Testis (tissue), 3 donors: ENCODE measurements around the gene BLOC1S3. TPM values are rescaled to one million over a fixed set of nuclear protein-coding genes. Genes with fewer than 3 reads are reported as not detected.
A peak's percentile ranks its signal among the peaks of the same experiment; 100 is the strongest.

Experiments
- DNase-seq: peaks from one replicate; pipeline ENCODE4 v3.0.0-alpha.2; 2019
- H3K27ac ChIP-seq, 2 donors: fragments of 200-600 bp; sonication (generic); one replicate each; pipeline ENCODE4 v1.5.1; 2019
- H3K27me3 ChIP-seq: fragments of 200-600 bp; sonication (generic); one replicate; pipeline ENCODE4 v1.5.1; 2019
- H3K36me3 ChIP-seq: fragments of 200-600 bp; sonication (generic); one replicate; pipeline ENCODE4 v1.5.1; 2017; ENCODE audit warnings: low read depth; ENCODE audit errors: missing control alignments
- H3K4me1 ChIP-seq: fragments of 200-600 bp; sonication (generic); one replicate; pipeline ENCODE4 v1.5.1; 2019
- H3K4me3 ChIP-seq, 2 donors: fragments of 200-600 bp; sonication (generic); one replicate each; pipeline ENCODE4 v1.5.1; 2017 to 2019
- H3K9me3 ChIP-seq: fragments of 200-600 bp; sonication (generic); one replicate; pipeline ENCODE4 v1.5.1; 2017
- POLR2A ChIP-seq: fragments of 450-650 bp; IDR thresholded peaks from one replicate; pipeline ENCODE4 v1.6.1; 2017; ENCODE audit warnings: antibody characterized with exemption, mild to moderate bottlenecking, moderate library complexity
- WGBS, 2 donors: methylation state at CpG; one replicate each; pipeline ENCODE4 v1.1.5; 2018; 5-methylcytosine and 5-hydroxymethylcytosine counted together
- intact Hi-C: fragments of 100-400 bp; cut with DNase I; formaldehyde crosslinking; loops from one replicate; pipeline ENCODE4 v1.15.1; 2023; ENCODE audit warnings: low total_unique reads
- polyA plus RNA-seq: library from polyadenylated mRNA; stranded (reverse); fragments of 350-450 nt; fragmentation: Illumina TruSeq; extraction: RNeasy Lipid Tissue Mini Kit (QIAGEN cat#74804); gene quantifications from one replicate; pipeline ENCODE4 v1.2.3, GENCODE V29; 2014; ENCODE audit warnings: low read depth, low replicate concordance; ENCODE audit not compliant: insufficient read depth
- total RNA-seq, 2 donors: library from RNA; depleted of rRNA; stranded (reverse); fragments of >200 nt; gene quantifications; one replicate each; pipeline ENCODE4 v1.2.3, GENCODE V29; 2016
- TF ChIP-seq, protein P1 (sequence below), 3 experiments: fragments of 450-650 bp in 2 of 3; fragments of 200-600 bp in 1 of 3; sonication (generic) in 1 of 3; IDR thresholded peaks; one replicate each; pipeline ENCODE4 v1.5.1; 2016 to 2019; ENCODE audit warnings: antibody characterized with exemption in 3 of 3, mild to moderate bottlenecking in 2 of 3, moderate library complexity in 1 of 3

The BLOC1S3 gene
- total and polyA plus RNA-seq, 3 donors from 2014 or later, result 14.1 to 43.7 (median 38.2) TPM

DNA sequence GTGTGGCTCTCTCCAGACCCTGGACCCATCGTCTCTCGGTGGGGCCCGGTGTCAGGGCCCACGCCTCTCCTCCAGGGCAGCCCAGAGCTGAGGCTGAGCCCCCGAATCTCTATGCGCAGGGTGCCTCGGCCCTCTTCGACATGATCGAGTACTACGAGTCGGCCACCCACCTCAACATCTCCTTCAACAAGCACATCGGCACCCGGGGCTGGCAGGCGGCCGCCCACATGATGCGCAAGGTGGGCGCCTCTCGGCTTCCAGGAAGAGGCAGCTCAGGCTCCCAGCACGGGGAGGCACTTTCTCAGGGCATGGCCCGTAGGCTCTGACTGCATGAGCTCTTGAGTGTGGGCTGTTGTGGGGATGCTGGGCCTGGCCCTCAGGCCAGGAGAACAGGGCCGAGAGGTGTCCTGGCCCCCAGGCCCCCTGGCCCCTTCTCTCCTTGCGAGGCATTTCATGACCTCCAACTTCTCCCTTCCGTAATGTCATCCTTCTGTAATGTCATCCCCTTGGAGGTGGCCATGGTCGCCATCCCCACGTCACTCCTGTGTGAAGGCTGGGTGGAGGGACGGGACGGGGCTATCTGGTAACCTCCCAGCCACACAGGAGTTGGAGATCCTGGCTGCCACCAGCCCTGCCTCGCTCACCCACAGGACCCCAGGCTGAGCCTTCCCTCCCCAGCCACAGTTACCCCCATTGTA, 37.2 kb upstream of the BLOC1S3 start:
- no peak for DNase-seq
- Histone ChIP-seq H3K27ac (no peak overlapping the region), H3K4me1 (peaks cover 10% of the 10 kb centered on the region), H3K27me3 (no peaks in the 10 kb centered on the region), H3K9me3 (no peaks in the 10 kb centered on the region), H3K36me3 (no peaks in the 10 kb centered on the region), H3K4me3 (no peak overlapping the region)
- TF ChIP-seq, protein P1, sequence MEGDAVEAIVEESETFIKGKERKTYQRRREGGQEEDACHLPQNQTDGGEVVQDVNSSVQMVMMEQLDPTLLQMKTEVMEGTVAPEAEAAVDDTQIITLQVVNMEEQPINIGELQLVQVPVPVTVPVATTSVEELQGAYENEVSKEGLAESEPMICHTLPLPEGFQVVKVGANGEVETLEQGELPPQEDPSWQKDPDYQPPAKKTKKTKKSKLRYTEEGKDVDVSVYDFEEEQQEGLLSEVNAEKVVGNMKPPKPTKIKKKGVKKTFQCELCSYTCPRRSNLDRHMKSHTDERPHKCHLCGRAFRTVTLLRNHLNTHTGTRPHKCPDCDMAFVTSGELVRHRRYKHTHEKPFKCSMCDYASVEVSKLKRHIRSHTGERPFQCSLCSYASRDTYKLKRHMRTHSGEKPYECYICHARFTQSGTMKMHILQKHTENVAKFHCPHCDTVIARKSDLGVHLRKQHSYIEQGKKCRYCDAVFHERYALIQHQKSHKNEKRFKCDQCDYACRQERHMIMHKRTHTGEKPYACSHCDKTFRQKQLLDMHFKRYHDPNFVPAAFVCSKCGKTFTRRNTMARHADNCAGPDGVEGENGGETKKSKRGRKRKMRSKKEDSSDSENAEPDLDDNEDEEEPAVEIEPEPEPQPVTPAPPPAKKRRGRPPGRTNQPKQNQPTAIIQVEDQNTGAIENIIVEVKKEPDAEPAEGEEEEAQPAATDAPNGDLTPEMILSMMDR (IDR thresholded peaks at IDR 0.05), result no peak
- TF ChIP-seq POLR2A, result no peak
- 95 to 98% methylated on average over 26 to 28 of the region's 28 CpGs for WGBS, 2 donors
- intact Hi-C loops, result no loop called here

DNA sequence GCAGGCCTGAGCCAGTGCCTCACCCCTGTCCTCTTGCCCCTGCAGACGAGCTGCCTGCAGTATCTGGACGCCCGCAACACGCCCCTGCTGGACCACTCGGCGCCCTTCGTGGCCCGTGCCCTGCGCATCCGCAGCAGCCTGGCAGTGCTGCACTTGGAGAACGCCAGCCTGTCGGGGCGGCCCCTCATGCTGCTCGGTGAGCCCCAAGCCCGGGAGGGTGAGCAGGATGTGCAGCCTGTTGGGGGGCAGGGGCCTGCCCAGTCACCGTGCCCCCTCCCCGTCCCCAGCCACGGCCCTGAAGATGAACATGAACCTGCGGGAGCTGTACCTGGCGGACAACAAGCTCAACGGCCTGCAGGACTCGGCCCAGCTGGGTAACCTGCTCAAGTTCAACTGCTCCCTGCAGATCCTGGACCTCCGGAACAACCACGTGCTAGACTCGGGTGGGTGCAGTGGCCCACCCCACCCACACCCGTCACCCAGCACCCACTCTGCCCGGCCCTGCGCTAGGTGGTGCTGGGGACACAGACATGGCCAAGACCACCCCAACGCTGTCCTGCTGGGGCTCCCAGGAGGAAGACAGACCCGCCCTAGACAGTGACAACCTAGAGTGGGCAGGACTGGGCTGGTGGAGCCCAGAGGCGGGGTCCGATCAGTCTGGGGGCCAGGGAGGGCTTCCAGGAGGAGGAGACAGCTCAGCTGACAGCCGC, 36.4 kb upstream of the BLOC1S3 start:
- Histone ChIP-seq H3K9me3 (no peaks in the 10 kb centered on the region), H3K36me3 (no peaks in the 10 kb centered on the region), H3K4me3 (no peak overlapping the region), H3K27ac (no peak overlapping the region), H3K4me1 (peaks cover 8% of the 10 kb centered on the region), H3K27me3 (no peaks in the 10 kb centered on the region)
- intact Hi-C loops, result no loop called here
- DNase-seq, result no peak
- TF ChIP-seq, protein P1 (IDR thresholded peaks at IDR 0.05), result no peak
- TF ChIP-seq POLR2A, result no peak
- 96 to 98% methylated on average over 11 to 33 of the region's 33 CpGs for WGBS, 2 donors

DNA sequence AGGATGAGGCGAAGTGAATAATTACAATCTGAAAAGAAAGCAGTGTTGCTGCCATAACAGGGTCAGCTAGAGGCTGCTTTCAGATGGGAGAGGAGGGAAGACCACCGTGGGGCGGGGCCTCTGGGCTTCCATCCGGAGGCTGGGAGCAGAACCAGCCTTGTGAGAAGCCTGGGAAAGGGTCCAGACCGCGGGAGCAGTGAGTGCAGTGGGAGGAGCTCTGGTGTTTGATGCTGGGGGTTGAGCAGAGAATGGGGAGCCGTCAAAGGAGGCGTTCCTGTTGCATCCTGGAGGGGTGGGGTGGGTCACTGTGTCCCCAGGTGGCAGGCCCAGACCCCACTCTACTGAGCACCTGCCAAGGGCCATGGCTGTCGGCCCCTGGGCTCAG, 35.9 kb upstream of the BLOC1S3 start:
- Histone ChIP-seq H3K9me3 (no peaks in the 10 kb centered on the region), H3K4me1 (peaks cover 7% of the 10 kb centered on the region), H3K27ac (no peak overlapping the region), H3K36me3 (no peaks in the 10 kb centered on the region), H3K27me3 (no peaks in the 10 kb centered on the region), H3K4me3 (no peak overlapping the region)
- 76 to 80% methylated on average over 9 of the region's 9 CpGs for WGBS, 2 donors
- intact Hi-C loops, result no loop called here
- DNase-seq, result no peak
- TF ChIP-seq, protein P1 (IDR thresholded peaks at IDR 0.05), result no peak
- no peak for TF ChIP-seq POLR2A

DNA sequence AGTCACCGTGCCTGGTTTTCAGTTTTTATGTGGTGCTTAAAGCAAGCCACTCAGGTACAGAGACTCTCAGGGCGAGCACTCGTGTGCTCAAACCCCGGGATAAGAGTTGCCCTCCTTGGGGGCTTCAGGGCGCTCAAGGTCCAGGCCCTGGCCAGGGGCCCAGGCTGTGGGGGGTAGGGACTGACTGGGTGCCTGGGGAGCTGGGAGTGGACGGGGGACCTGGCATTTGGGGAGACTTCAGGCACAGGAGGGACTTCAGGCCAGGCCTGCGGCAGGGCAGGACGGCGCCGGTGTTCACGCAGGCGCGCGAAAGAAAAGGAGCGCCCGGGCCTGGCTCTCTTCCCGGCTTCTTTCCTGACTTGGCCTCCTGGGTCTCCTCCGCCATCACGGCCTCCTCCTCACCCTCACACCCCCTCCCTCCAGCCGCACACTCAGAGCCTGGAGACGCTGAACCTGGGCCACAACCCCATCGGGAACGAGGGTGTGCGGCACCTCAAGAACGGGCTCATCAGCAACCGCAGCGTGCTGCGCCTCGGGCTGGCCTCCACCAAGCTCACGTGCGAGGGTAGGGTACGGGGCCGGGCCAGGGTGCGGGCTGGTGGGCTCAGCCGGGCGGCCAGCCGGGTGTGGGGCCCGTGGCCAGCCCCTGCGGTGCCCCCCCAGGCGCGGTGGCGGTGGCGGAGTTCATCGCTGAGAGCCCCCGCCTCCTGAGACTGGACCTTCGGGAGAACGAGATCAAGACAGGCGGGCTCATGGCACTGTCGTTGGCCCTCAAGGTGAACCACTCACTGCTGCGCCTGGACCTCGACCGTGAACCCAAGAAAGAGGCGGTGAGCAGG, 33.9 kb upstream of the BLOC1S3 start:
- H3K36me3 ChIP-seq, result no peaks in the 10 kb centered on the region
- intact Hi-C loops, result no loop called here
- peak overlapping the region in 1 of 2 donors; percentile 13 for H3K4me3 ChIP-seq
- H3K27me3 ChIP-seq, result no peaks in the 10 kb centered on the region
- no peak overlapping the region for H3K27ac ChIP-seq
- no peaks in the 10 kb centered on the region for H3K9me3 ChIP-seq
- DNase-seq, result no peak
- TF ChIP-seq POLR2A, result no peak
- TF ChIP-seq, protein P1 (IDR thresholded peaks at IDR 0.05), result no peak
- H3K4me1 ChIP-seq, result peaks cover 7% of the 10 kb centered on the region
- WGBS, 2 donors, result 64 to 78% methylated on average over 29 to 40 of the region's 53 CpGs
